T-helper 1 cell treated with Interleukin-12 subunit alpha and Interleukin-12 subunit beta and Interleukin-4 antibody, amounts not matched to agents 30 ng/mL and 1 ng/mL, for 36 hours (primary cell): ENCODE measurements around the gene POGLUT2. TPM values are rescaled to one million over a fixed set of nuclear protein-coding genes. Genes with fewer than 3 reads are reported as not detected.

Experiments
- intact Hi-C: fragments of 100-400 bp; cut with micrococcal nuclease; formaldehyde crosslinking; loops from one replicate; pipeline ENCODE4 v1.15.1; 2024
- total RNA-seq: library from RNA; stranded (reverse); gene quantifications from 2 replicates; pipeline ENCODE4 v1.2.3, GENCODE V29; 2022

POGLUT2 gene
- 14.4 and 15.9 TPM in 2 replicates for total RNA-seq

- intact Hi-C loops = loop anchor here (1.0 to 2.0 kb wide), 4 partner anchors 20 to 405 kb away; partner anchors contain the start of gene TPP2
Measured at GRCh38 chr13:102798581-102799425, at the start of gene POGLUT2, which contains the start of gene BIVM. TSS of gene POGLUT2 (minus strand) at chr13:102798976. CDS start at chr13:102798670, 306 bp downstream. TSS of gene BIVM (plus strand) at chr13:102799119. CDS start at chr13:102807268, 8,149 bp downstream.

GRCh38 chr13:102847272-102848234 lies 48.8 kb upstream of the POGLUT2 start:
- intact Hi-C loops = loop anchor here (1.0 to 5.0 kb wide), 7 partner anchors 23 to 1220 kb away; no protein-coding TSS in a partner anchor

- intact Hi-C loops = loop anchor here (1.0 to 5.0 kb wide), 10 partner anchors 24 to 1219 kb away; partner anchors contain the start of gene TEX30
Measured at GRCh38 chr13:102846261-102847015, 47.7 kb upstream of the POGLUT2 start.

- intact Hi-C loops = loop anchor here (1.0 to 5.0 kb wide), 9 partner anchors 25 to 1218 kb away; partner anchors contain the start of genes TEX30 and TPP2
Measured at GRCh38 chr13:102845630-102846260, 47.0 kb upstream of the POGLUT2 start, which contains the start of gene ERCC5. TSS of gene ERCC5 (plus strand) at chr13:102846032. CDS start at chr13:102846267, 235 bp downstream.

DNA sequence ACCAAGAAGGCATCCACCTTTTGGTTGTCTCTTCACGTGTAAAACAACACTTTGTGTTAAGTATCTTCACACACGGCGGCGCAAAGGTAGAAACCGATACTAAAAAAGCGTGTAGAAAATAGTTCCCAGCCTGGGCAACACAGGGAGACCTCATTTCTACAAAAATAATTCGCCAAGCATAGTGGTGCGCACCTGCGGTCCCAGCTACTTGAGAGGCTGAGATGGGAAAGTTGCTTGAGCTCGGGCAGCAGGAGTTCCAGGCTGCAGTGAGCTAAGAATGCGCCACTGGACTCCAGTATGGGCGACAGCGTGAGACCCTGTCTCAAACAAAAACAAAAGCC lies 46.5 kb upstream of the POGLUT2 start:
- intact Hi-C loops = loop anchor here (1.0 to 5.0 kb wide), 3 partner anchors 45 to 1218 kb away; partner anchors contain the start of gene TPP2

DNA sequence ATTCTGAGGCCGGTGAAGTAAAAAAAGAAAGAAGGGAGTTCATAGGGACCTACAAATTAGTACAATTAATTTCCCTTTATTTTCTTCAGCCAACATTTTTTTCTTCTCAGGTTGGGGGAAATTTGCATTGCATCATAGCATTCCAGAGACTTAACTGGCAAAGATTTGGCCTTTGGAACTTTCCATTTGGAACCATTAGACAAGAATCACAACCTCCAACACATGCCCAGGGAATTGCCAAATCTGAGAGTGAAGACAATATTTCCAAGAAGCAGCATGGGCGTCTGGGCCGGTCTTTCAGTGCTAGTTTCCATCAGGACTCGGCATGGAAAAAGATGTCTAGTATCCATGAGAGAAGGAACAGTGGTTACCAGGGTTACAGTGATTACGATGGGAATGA lies 40.7 kb upstream of the POGLUT2 start:
- intact Hi-C loops = no loop called here

DNA sequence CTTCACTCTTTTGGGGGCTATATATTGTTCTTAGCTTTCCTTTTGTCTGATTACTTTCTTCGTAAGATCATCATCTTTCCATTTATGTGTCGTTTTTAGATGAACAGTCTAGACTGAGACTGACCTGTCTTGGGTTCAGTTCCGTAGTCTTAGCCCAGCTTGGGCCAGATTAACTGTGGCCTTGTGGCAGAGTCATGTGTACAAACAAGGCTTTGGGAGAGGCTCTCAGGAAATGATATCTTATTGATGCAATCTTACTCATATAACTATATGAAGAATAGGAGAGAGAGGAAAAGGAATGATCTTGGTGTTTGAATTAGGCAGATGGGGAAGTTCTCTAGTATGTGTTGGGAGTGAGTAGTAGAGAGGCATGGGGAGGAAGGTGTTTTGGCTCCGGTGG lies 40.2 kb upstream of the POGLUT2 start:
- intact Hi-C loops = no loop called here

DNA sequence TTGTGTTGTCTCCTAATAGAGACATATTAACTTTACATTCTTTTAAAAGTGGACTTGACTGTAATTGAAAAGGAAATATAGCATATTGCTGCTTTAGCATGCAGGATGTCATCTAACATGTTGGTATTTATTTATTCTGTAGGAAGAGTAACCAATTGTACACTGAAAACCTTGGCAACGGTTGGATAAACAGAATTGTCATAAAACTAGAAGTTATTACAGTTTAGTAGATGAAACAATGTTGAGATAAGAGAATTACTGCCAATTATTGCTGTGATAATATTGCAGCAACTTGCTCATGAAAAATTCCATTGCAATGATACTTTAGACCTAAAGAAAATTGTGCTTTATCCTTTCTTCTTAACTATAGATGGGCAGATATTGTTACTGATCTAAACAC lies 39.5 kb upstream of the POGLUT2 start:
- intact Hi-C loops = no loop called here

DNA sequence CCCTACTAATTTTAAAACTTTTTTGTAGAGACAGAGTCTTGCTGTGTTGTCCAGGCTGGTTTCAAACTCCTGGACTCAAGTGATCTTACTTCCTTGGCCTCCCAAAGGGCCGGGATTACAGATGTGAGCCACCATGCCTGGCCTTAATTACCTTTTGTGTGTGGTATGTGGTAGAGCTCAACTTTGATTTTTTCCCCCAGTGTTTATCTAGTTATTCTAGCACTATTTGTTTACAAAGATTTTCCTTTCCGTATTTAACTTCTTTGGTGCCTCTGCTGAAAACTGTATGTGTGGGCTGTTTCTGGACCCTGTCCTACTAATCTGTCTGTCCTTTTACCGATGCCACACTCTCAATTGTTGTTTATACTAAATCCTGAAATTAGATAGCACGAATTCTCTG lies 37.7 kb upstream of the POGLUT2 start:
- intact Hi-C loops = no loop called here

DNA sequence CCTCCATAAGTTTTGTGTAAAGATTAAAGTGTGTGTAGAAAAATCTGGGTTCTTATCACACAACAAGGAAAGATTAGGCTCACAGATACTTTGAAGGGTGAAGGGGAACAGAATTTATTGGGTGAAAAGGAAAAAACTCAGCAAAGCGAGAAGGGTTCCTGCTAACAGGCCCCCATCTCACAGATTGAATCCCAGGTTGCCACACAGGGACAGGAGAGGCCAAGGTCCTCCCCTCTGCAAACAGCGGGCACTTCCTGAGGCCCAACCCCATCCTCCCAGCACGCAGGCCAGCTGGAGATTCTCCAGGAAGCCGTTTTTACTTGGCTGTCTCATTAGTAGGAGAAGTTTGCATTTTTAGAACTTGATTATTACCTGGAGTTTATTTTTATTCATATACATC lies 31.9 kb upstream of the POGLUT2 start:
- intact Hi-C loops = no loop called here

GRCh38 chr13:102825921-102826706 lies 27.3 kb upstream of the POGLUT2 start:
- intact Hi-C loops = no loop called here

- intact Hi-C loops = no loop called here
Measured at GRCh38 chr13:102825400-102825799, 26.6 kb upstream of the POGLUT2 start.

DNA sequence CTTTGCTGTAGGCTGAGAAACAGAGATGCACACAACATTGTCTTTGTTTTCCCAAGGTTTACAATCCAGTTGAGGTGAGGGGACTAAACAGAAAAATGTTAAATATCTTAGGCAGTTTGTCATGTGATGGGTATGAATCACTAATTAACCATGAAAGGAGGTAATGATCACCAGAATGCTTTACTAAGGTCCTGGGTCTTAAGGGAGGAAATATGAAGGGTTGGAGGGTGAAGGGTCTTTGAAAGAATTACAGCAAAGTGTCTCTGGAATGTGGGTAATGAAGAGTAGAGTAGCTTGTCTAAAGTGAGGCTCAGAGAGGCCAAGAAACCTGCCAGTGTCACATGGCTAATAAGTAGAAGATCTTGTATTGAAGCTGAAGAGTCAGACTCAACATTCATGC lies 19.1 kb upstream of the POGLUT2 start:
- intact Hi-C loops = no loop called here

- intact Hi-C loops = no loop called here
Measured at GRCh38 chr13:102817241-102817640, 18.5 kb upstream of the POGLUT2 start.

DNA sequence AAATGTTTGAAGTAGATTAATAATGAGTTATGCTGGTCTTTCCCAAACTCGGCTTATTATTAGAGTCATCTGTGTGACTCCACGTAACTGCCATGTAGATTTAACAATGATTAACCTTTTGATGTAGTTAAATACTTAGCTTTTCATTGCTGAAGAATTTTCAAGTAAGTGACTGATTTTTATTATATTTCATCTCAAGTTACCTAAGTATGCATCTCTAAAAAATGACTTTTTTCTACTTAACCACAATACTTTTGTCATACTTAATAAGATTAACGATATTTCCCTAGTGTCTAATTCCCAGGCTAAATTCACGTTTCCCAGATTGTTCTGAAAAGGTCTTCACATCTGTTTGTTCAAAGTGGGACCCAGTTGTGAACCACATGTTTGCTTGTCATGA lies 17.9 kb upstream of the POGLUT2 start:
- intact Hi-C loops = no loop called here

- intact Hi-C loops = loop anchor here (1.0 kb wide), 1 partner anchor 8 kb away; no protein-coding TSS in a partner anchor
Measured at GRCh38 chr13:102815788-102816187, 17.0 kb upstream of the POGLUT2 start.

DNA sequence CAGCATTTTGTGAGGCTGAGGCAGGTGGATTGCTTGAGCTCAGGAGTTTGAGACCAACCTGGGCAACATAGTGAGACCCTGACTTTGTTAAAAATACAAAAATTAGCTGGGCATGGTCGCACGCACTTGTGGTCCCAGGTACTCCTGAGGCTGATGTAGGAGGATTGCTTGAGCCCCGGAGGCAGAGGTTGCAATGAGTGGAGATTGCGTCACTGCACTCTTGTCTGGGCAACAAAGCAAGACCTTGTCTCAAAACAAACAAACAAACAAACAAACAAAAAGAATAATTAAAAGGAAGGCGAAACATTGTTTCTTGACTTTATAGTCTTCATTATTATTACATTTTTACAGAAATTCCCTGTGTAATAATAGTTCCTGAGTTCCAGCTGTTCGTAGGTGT lies 16.0 kb upstream of the POGLUT2 start:
- intact Hi-C loops = loop anchor here (1.0 to 5.0 kb wide), 2 partner anchors 9 to 42 kb away; partner anchors contain the start of gene TEX30

DNA sequence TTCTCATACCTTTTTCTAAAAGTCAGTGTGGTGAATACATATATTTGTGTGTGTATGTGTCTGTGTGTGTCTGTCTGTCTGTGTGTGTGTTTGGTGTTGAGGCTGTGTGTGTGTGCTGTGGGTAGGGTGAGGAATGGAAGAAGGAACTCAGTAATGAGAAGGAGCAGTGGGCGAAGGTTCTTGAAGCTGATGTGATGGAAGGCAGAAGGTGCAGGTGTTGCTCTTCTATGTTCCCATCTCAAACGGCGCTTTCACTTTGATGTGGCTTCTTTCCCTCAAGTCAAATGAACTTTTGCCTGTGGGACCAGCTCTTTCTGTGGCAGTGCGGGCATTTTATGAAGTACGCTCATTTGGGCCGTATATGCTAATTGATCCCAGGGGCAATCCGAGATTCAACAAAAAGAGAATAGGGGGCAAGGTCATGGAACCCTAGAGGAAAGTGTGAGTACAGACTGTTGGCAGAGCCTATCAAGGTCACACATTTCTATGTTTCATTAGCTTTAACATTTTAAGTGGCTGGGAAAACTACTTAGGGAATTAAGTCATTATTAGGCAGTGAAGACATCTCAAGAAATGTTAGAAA lies 15.3 kb upstream of the POGLUT2 start:
- intact Hi-C loops = loop anchor here (5.0 kb wide), 1 partner anchor 42 kb away; the partner anchor contains the start of gene TEX30
